Osteocyte (in vitro differentiated cells): ENCODE measurements around the gene CRHR1. TPM values are rescaled to one million over a fixed set of nuclear protein-coding genes. Genes with fewer than 3 reads are reported as not detected.

Source experiments
- DNase-seq: peaks from one replicate; pipeline ENCODE4 v3.0.0; 2021; ENCODE audit warnings: mixed read lengths; ENCODE audit not compliant: unreplicated experiment; ENCODE audit errors: extremely low spot score
- H3K27ac Mint-ChIP-seq: one replicate; pipeline ENCODE4 v1.8.0; 2021; ENCODE audit warnings: mild to moderate bottlenecking, mixed read lengths; ENCODE audit not compliant: unreplicated experiment
- H3K27me3 Mint-ChIP-seq: one replicate; pipeline ENCODE4 v1.8.0; 2021; ENCODE audit warnings: mixed read lengths; ENCODE audit not compliant: unreplicated experiment
- H3K36me3 Mint-ChIP-seq: one replicate; pipeline ENCODE4 v1.8.0; 2021; ENCODE audit warnings: mixed read lengths; ENCODE audit not compliant: unreplicated experiment
- H3K4me1 Mint-ChIP-seq: one replicate; pipeline ENCODE4 v1.8.0; 2021; ENCODE audit warnings: mixed read lengths; ENCODE audit not compliant: unreplicated experiment
- H3K4me3 Mint-ChIP-seq: one replicate; pipeline ENCODE4 v1.8.0; 2021; ENCODE audit warnings: mild to moderate bottlenecking, moderate library complexity, mixed read lengths; ENCODE audit not compliant: unreplicated experiment
- H3K9me3 Mint-ChIP-seq: one replicate; pipeline ENCODE4 v1.8.0; 2021; ENCODE audit warnings: mixed read lengths; ENCODE audit not compliant: unreplicated experiment
- total RNA-seq: library from RNA; stranded (reverse); gene quantifications from 2 replicates; pipeline ENCODE4 v1.2.1, GENCODE V29; 2021
- TF ChIP-seq, protein P1 (sequence below): fragments of 200-600 bp; sonication (generic); IDR thresholded peaks from 2 replicates; pipeline ENCODE4 v1.5.0; 2021; ENCODE audit warnings: antibody characterized with exemption, mild to moderate bottlenecking, moderate library complexity

CRHR1 gene
- total RNA-seq, 1 donor from 2014 or later, result not detected

- peaks cover 56% of the 10 kb centered on the region for H3K27me3 Mint-ChIP-seq
- H3K36me3 Mint-ChIP-seq, result no peaks in the 10 kb centered on the region
- H3K27ac Mint-ChIP-seq, result no peak overlapping the region
- no peak overlapping the region for H3K4me3 Mint-ChIP-seq
- TF ChIP-seq, protein P1, sequence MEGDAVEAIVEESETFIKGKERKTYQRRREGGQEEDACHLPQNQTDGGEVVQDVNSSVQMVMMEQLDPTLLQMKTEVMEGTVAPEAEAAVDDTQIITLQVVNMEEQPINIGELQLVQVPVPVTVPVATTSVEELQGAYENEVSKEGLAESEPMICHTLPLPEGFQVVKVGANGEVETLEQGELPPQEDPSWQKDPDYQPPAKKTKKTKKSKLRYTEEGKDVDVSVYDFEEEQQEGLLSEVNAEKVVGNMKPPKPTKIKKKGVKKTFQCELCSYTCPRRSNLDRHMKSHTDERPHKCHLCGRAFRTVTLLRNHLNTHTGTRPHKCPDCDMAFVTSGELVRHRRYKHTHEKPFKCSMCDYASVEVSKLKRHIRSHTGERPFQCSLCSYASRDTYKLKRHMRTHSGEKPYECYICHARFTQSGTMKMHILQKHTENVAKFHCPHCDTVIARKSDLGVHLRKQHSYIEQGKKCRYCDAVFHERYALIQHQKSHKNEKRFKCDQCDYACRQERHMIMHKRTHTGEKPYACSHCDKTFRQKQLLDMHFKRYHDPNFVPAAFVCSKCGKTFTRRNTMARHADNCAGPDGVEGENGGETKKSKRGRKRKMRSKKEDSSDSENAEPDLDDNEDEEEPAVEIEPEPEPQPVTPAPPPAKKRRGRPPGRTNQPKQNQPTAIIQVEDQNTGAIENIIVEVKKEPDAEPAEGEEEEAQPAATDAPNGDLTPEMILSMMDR, result no peak
- no peak for DNase-seq
- no peaks in the 10 kb centered on the region for H3K9me3 Mint-ChIP-seq
- H3K4me1 Mint-ChIP-seq, result no peaks in the 10 kb centered on the region
Observed at GRCh38 chr17:45792995-45793755, 9.1 kb downstream of the CRHR1 start.

DNA sequence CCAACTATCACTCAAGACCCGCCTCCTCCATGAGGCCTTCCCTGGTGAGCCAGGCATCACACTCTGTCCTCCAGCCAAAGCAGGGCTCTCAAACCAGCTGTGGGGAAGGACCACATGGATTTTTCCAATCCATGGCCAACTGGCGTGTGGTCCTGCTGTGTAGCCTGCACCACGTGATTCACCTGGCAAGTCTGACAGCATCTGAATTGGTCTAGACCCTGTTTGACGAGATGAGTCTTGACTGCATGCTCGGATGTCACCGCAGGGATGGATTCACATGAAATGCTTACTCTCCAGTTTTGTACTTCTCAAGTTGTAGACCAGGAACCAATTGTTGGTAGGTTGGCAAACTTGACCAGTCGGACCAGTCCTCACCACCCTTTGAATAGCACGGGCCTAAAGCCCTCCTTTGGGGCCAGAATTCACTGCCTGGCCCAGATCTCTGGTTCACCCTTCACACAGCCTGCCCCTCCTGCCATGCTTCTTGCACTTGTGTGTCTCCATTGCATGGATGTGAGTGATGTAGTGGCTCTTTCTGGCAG is 9.9 kb downstream of the CRHR1 start:
- H3K27me3 Mint-ChIP-seq, result peaks cover 52% of the 10 kb centered on the region
- no peaks in the 10 kb centered on the region for H3K4me1 Mint-ChIP-seq
- no peak for DNase-seq
- no peak overlapping the region for H3K4me3 Mint-ChIP-seq
- TF ChIP-seq, protein P1, result no peak
- no peak overlapping the region for H3K27ac Mint-ChIP-seq
- no peaks in the 10 kb centered on the region for H3K36me3 Mint-ChIP-seq
- H3K9me3 Mint-ChIP-seq, result no peaks in the 10 kb centered on the region

- DNase-seq, result no peak
- H3K9me3 Mint-ChIP-seq, result no peaks in the 10 kb centered on the region
- H3K4me3 Mint-ChIP-seq, result no peak overlapping the region
- peaks cover 51% of the 10 kb centered on the region for H3K27me3 Mint-ChIP-seq
- no peaks in the 10 kb centered on the region for H3K36me3 Mint-ChIP-seq
- TF ChIP-seq, protein P1, result no peak
- no peaks in the 10 kb centered on the region for H3K4me1 Mint-ChIP-seq
- no peak overlapping the region for H3K27ac Mint-ChIP-seq
Observed at GRCh38 chr17:45794840-45795239, 10.7 kb downstream of the CRHR1 start.

- peaks cover 60% of the 10 kb centered on the region for H3K27me3 Mint-ChIP-seq
- H3K9me3 Mint-ChIP-seq, result no peaks in the 10 kb centered on the region
- DNase-seq, result no peak
- TF ChIP-seq, protein P1, result no peak
- H3K4me3 Mint-ChIP-seq, result no peak overlapping the region
- no peaks in the 10 kb centered on the region for H3K4me1 Mint-ChIP-seq
- no peaks in the 10 kb centered on the region for H3K36me3 Mint-ChIP-seq
- no peak overlapping the region for H3K27ac Mint-ChIP-seq
Observed at GRCh38 chr17:45800816-45801215, 16.7 kb downstream of the CRHR1 start.

GRCh38 chr17:45801421-45801820 is 17.3 kb downstream of the CRHR1 start:
- no peak overlapping the region for H3K4me3 Mint-ChIP-seq
- peaks cover 56% of the 10 kb centered on the region for H3K27me3 Mint-ChIP-seq
- no peak for DNase-seq
- H3K36me3 Mint-ChIP-seq, result no peaks in the 10 kb centered on the region
- TF ChIP-seq, protein P1, result no peak
- H3K4me1 Mint-ChIP-seq, result no peaks in the 10 kb centered on the region
- H3K27ac Mint-ChIP-seq, result no peak overlapping the region
- no peaks in the 10 kb centered on the region for H3K9me3 Mint-ChIP-seq
